Mucosa of descending colon (tissue), 3 donors: Measurements from ENCODE around the gene TMEM247. TPM values are rescaled to one million over a fixed set of nuclear protein-coding genes. Genes with fewer than 3 reads are reported as not detected.

Experiments
- ATAC-seq: fragments of 200-7000 bp; cut with Tn5 transposase; one replicate; pipeline ENCODE4 v1.9.1; 2020; ENCODE audit warnings: mild to moderate bottlenecking, moderate library complexity
- DNase-seq, 3 donors: peaks; one replicate each; pipeline ENCODE4 v3.0.0-alpha.2; 2020
- H3K36me3 ChIP-seq: fragments of 200-600 bp; one replicate; pipeline ENCODE4 v1.8.0; 2021; ENCODE audit warnings: low read depth, mild to moderate bottlenecking
- H3K4me1 ChIP-seq: fragments of 200-600 bp; one replicate; pipeline ENCODE4 v1.8.0; 2021; ENCODE audit warnings: low read depth, mild to moderate bottlenecking
- H3K4me3 ChIP-seq: fragments of 200-600 bp; one replicate; pipeline ENCODE4 v1.8.0; 2021; ENCODE audit warnings: mild to moderate bottlenecking
- H3K9me3 ChIP-seq: fragments of 200-600 bp; one replicate; pipeline ENCODE4 v1.8.0; 2021; ENCODE audit warnings: mild to moderate bottlenecking
- CTCF ChIP-seq: fragments of 200-600 bp; IDR thresholded peaks from one replicate; pipeline ENCODE4 v1.8.0; 2022; ENCODE audit warnings: antibody characterized with exemption, mild to moderate bottlenecking
- intact Hi-C, 2 donors: fragments of 100-400 bp; cut with DNase I in 1 of 2; cut with micrococcal nuclease in 1 of 2; formaldehyde crosslinking; loops; one replicate each; pipeline versions ENCODE4 v1.11.0 to v1.11.1; 2022; cut with DNase I, micrococcal nuclease
- total RNA-seq, 3 donors: library from RNA; stranded (reverse); fragmentation: NEBNext Ultra II Directional in 2 of 3; extraction: Animal tissue kit (Norgen Biotek cat#: 25700) in 2 of 3; gene quantifications; one replicate each; pipeline versions ENCODE4 v1.2.1 to v1.2.4, GENCODE V29; 2021 to 2023
- donor health status: DM: no; HTN: no; CAD: no; lungs with moderate emphysema.
- donor health status: DM: no; HTN: no; CAD: no.
- donor health status: DM: no; HTN: yes; CAD: no.

TMEM247 gene
- total RNA-seq, 3 donors from 2014 or later = not detected

GRCh38 chr2:46504221-46504620 lies 24.9 kb downstream of the TMEM247 start:
- H3K4me3 ChIP-seq = no peak overlapping the region
- ATAC-seq = no peak
- H3K9me3 ChIP-seq = no peaks in the 10 kb centered on the region
- no peaks in the 10 kb centered on the region for H3K36me3 ChIP-seq
- no peaks in the 10 kb centered on the region for H3K4me1 ChIP-seq
- no peak for DNase-seq
- intact Hi-C loops = no loop called here
- TF ChIP-seq CTCF = no peak

GRCh38 chr2:46504685-46505471 lies 25.5 kb downstream of the TMEM247 start:
- DNase-seq = no peak
- TF ChIP-seq CTCF = no peak
- Histone ChIP-seq H3K4me3 (no peak overlapping the region), H3K4me1 (no peaks in the 10 kb centered on the region), H3K9me3 (no peaks in the 10 kb centered on the region), H3K36me3 (no peaks in the 10 kb centered on the region)
- intact Hi-C loops = no loop called here
- no peak for ATAC-seq

- DNase-seq (no peak), ATAC-seq (no peak)
- no peak for TF ChIP-seq CTCF
- Histone ChIP-seq H3K4me1 (no peaks in the 10 kb centered on the region), H3K4me3 (no peak overlapping the region), H3K9me3 (no peaks in the 10 kb centered on the region), H3K36me3 (no peaks in the 10 kb centered on the region)
- intact Hi-C loops = no loop called here
Observed at GRCh38 chr2:46505472-46505783, 26.1 kb downstream of the TMEM247 start.

- intact Hi-C loops = no loop called here
- ATAC-seq = no peak
- no peaks in the 10 kb centered on the region for H3K4me1 ChIP-seq
- no peaks in the 10 kb centered on the region for H3K9me3 ChIP-seq
- TF ChIP-seq CTCF = no peak
- no peaks in the 10 kb centered on the region for H3K36me3 ChIP-seq
- no peak overlapping the region for H3K4me3 ChIP-seq
- no peak for DNase-seq
Observed at GRCh38 chr2:46506131-46506706, 26.9 kb downstream of the TMEM247 start.

- ATAC-seq (no peak), DNase-seq (no peak)
- Histone ChIP-seq H3K9me3 (no peaks in the 10 kb centered on the region), H3K4me3 (no peak overlapping the region), H3K36me3 (no peaks in the 10 kb centered on the region), H3K4me1 (no peaks in the 10 kb centered on the region)
- intact Hi-C loops = no loop called here
- TF ChIP-seq CTCF = no peak
Observed at GRCh38 chr2:46508312-46508711, 28.9 kb downstream of the TMEM247 start.
